NCI-H1092 treated with DMSO at 0.1 percent for 48 hours (cell line): ENCODE data around the gene GPSM3.
"Not testable (repeated sequence)": the region's sequence is repeated elsewhere in the genome, so short reads cannot be mapped to it uniquely, and the experiment has no call there.

Experiments used
- DNase-seq: peaks from one replicate; lab custom pipeline; 2025; lab: John Stamatoyannopoulos, UW

GPSM3 gene

GRCh38 chr6:32192608-32193039 is at the start of gene GPSM3:
Gene GPSM3, minus strand, starts transcription at chr6:32192643. Its CDS starts 130 bp downstream, at chr6:32192513.
- DNase-seq, result no peak

- no peak for DNase-seq
These were observed 48.2 kb upstream of the GPSM3 start for GRCh38 chr6:32240686-32241085.

- no peak for DNase-seq
These were observed 47.0 kb upstream of the GPSM3 start for GRCh38 chr6:32239462-32239861.

- DNase-seq, result no peak
These were observed 42.5 kb upstream of the GPSM3 start for GRCh38 chr6:32234934-32235333.

- DNase-seq, result no peak
These were observed 34.0 kb upstream of the GPSM3 start for GRCh38 chr6:32226434-32226833.

- no peak for DNase-seq
These were observed 32.3 kb upstream of the GPSM3 start for GRCh38 chr6:32224696-32225095.

GRCh38 chr6:32223258-32224235 is 31.1 kb upstream of the GPSM3 start, which contains the start of gene NOTCH4:
Gene NOTCH4, minus strand, starts transcription at chr6:32224067. Its CDS starts 139 bp downstream, at chr6:32223928.
- DNase-seq, result no peak

GRCh38 chr6:32222333-32223230 is 30.1 kb upstream of the GPSM3 start:
- no peak for DNase-seq

- DNase-seq, result no peak
These were observed 27.6 kb upstream of the GPSM3 start for GRCh38 chr6:32220021-32220420.

GRCh38 chr6:32218167-32218566 is 25.7 kb upstream of the GPSM3 start:
- DNase-seq, result no peak

GRCh38 chr6:32216998-32217397 is 24.6 kb upstream of the GPSM3 start:
- no peak for DNase-seq

- no peak for DNase-seq
These were observed 23.8 kb upstream of the GPSM3 start for GRCh38 chr6:32216285-32216684.

- no peak for DNase-seq
These were observed 23.2 kb upstream of the GPSM3 start for GRCh38 chr6:32215617-32216016.

GRCh38 chr6:32214126-32214525 is 21.7 kb upstream of the GPSM3 start:
- DNase-seq, result no peak

- DNase-seq, result no peak
These were observed 21.2 kb upstream of the GPSM3 start for GRCh38 chr6:32213649-32214048.

GRCh38 chr6:32212076-32212760 is 19.8 kb upstream of the GPSM3 start:
- DNase-seq, result no peak

GRCh38 chr6:32211432-32211831 is 19.0 kb upstream of the GPSM3 start:
- DNase-seq, result not testable (repeated sequence)

- DNase-seq, result no peak
These were observed 17.8 kb upstream of the GPSM3 start for GRCh38 chr6:32210191-32210601.

- no peak for DNase-seq
These were observed 16.6 kb upstream of the GPSM3 start for GRCh38 chr6:32208996-32209395.

- DNase-seq, result no peak
These were observed 11.8 kb upstream of the GPSM3 start for GRCh38 chr6:32204268-32204715.

GRCh38 chr6:32203426-32204267 is 11.2 kb upstream of the GPSM3 start:
- DNase-seq, result no peak
